ENCODE data around the gene SPATA24. TPM values are rescaled to one million over a fixed set of nuclear protein-coding genes. Genes with fewer than 3 reads are reported as not detected.

Gene SPATA24
- total RNA-seq, 1 experiment from 2014 or later = 13.0 TPM

- Mint-ChIP-seq H3K36me3 (ENCODE audit: insufficient read depth in 1 of 3, low read depth in 3 of 3) (no peaks in the 10 kb centered on the region; a peak in 1 of 7 replicates), H3K4me1 (peaks cover 25 to 37% of the 10 kb centered on the region in 2 experiments), H3K27me3 (ENCODE audit: low read depth) (no peaks in the 10 kb centered on the region; the same call in 1 of the 2 replicates), H3K9me3 (no peaks in the 10 kb centered on the region), H3K4me3 (no peak within 1 kb of the TSS), H3K27ac (no peak within 1 kb of the TSS; a peak in 2 of 7 replicates)
- H3K4me2 ChIP-seq (ENCODE audit: insufficient read depth, insufficient read length, low read length) = no peak within 1 kb of the TSS
- H3K23me2 ChIP-seq (ENCODE audit: insufficient read length, low read depth, low read length, poor library complexity, severe bottlenecking) = no peaks in the 10 kb centered on the region
- no peak within 1 kb of the TSS for H4K8ac ChIP-seq (replicated peaks; ENCODE audit: insufficient read length, low read depth, low read length)
- H2BK5ac ChIP-seq (ENCODE audit: insufficient read length, low read length) = no peak within 1 kb of the TSS
- H3T11ph ChIP-seq (ENCODE audit: low read length) = no peak within 1 kb of the TSS
- H3K56ac ChIP-seq (ENCODE audit: insufficient read length, low read depth, low read length) = no peak within 1 kb of the TSS
- no peak within 1 kb of the TSS for H2BK20ac ChIP-seq (ENCODE audit: low read depth, low read length, poor library complexity, severe bottlenecking)
- no peak within 1 kb of the TSS for H3K27ac ChIP-seq (ENCODE audit: insufficient read length, low read depth, low read length)
- H2BK12ac ChIP-seq (ENCODE audit: insufficient read length, low read depth, low read length) = no peak within 1 kb of the TSS
- H2AK5ac ChIP-seq (ENCODE audit: insufficient read length, low read length) = no peak within 1 kb of the TSS
- H3K14ac ChIP-seq (ENCODE audit: insufficient read depth, low read length) = no peak within 1 kb of the TSS
- no peaks in the 10 kb centered on the region for H3K27me3 ChIP-seq (ENCODE audit: insufficient read depth, low read length)
- no peak within 1 kb of the TSS for H3K4ac ChIP-seq (ENCODE audit: low read depth, low read length)
- DNase-seq = no peak
- TF ChIP-seq CTCF (conservative IDR thresholded peaks at IDR 0.05) = no peak
- H3K4me1 ChIP-seq (ENCODE audit: insufficient read depth, low read length) = peaks cover 3% of the 10 kb centered on the region; the same call in 1 of the 2 replicates
- no peaks in the 10 kb centered on the region for H3K9me3 ChIP-seq (ENCODE audit: control insufficient read depth, low read depth, low read length)
- no peak within 1 kb of the TSS for H2AFZ ChIP-seq (ENCODE audit: low read length)
- no peaks in the 10 kb centered on the region for H3K79me1 ChIP-seq (ENCODE audit: insufficient read depth, low read depth, low read length, poor library complexity, severe bottlenecking)
- H4K20me1 ChIP-seq (ENCODE audit: control insufficient read depth, insufficient read depth, insufficient read length) = no peaks in the 10 kb centered on the region
- H2BK120ac ChIP-seq (ENCODE audit: low read depth, low read length, poor library complexity, severe bottlenecking) = no peak within 1 kb of the TSS
- no peak within 1 kb of the TSS for H3K18ac ChIP-seq (ENCODE audit: insufficient read length, low read depth, low read length)
- no peak within 1 kb of the TSS for H2BK15ac ChIP-seq (ENCODE audit: low read depth, low read length)
- H3K9ac ChIP-seq (ENCODE audit: extremely low read depth, insufficient read length, low read length) = no peak within 1 kb of the TSS
- H4K91ac ChIP-seq (ENCODE audit: insufficient read length, low read depth, low read length) = no peak within 1 kb of the TSS
- H4K5ac ChIP-seq (ENCODE audit: insufficient read length, low read depth, low read length) = no peak within 1 kb of the TSS
- H3K23ac ChIP-seq (ENCODE audit: insufficient read length, low read depth, low read length) = no peak within 1 kb of the TSS
- no CpG with 5 or more reads among the region's 10 CpGs for WGBS (ENCODE audit: extremely low coverage, insufficient read length, low lambda C conversion rate)
- no peaks in the 10 kb centered on the region for H3K79me2 ChIP-seq (ENCODE audit: insufficient read depth, low read length)
Observed at GRCh38 chr5:139383275-139383992, 20.5 kb downstream of the SPATA24 start, which contains the start of gene SLC23A1. Gene SLC23A1, minus strand, starts transcription at chr5:139383297. Its CDS starts 44 bp downstream, at chr5:139383253.
